Measurements from ENCODE around the gene AP1M1. TPM values are rescaled to one million over a fixed set of nuclear protein-coding genes. Genes with fewer than 3 reads are reported as not detected.

Gene AP1M1
- total RNA-seq, 1 experiment from 2014 or later = 30.3 TPM

DNA sequence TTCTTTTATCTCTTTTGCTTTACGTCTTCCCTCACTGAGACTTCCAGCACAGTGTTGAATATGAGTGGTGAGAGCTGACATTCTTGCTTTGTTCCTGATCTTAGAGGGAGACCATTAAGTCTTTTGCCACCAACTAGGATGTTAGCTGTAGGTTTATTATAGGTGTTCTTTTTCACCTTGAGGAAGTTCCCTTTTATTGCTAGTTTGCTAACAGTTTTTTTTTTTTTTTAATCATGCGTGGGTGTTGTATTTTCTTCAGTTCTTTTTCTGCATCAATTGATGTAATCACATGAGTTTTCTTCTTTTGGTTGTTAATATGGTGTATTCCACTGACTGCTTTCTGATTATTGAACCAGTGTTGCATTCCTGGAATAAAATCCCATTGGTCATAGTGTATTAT lies 21.1 kb downstream of the AP1M1 start:
- Mint-ChIP-seq H3K27me3 (ENCODE audit: low read depth) (peaks cover 4% of the 10 kb centered on the region; the same call in 1 of the 2 replicates), H3K4me1 (0 out of 4 replicates have a peak, but pooled peaks cover 0 to 2% of the 10 kb centered on the region in 2 experiments), H3K9me3 (peaks cover 23 to 28% of the 10 kb centered on the region in 2 experiments), H3K4me3 (no peak overlapping the region), H3K36me3 (ENCODE audit: insufficient read depth in 1 of 3, low read depth in 3 of 3) (peaks cover 43 to 60% (median 47%) of the 10 kb centered on the region in 3 experiments), H3K27ac (no peak overlapping the region)
- Histone ChIP-seq H2AK5ac (ENCODE audit: insufficient read length, low read length) (no peak overlapping the region), H3K9ac (ENCODE audit: extremely low read depth, insufficient read length, low read length) (no peak overlapping the region), H2BK15ac (ENCODE audit: low read depth, low read length) (no peak overlapping the region), H3K4me2 (ENCODE audit: insufficient read depth, insufficient read length, low read length) (no peak overlapping the region), H3K14ac (ENCODE audit: insufficient read depth, low read length) (no peak overlapping the region), H4K91ac (ENCODE audit: insufficient read length, low read depth, low read length) (no peak overlapping the region), H3K18ac (ENCODE audit: insufficient read length, low read depth, low read length) (no peak overlapping the region), H2AFZ (ENCODE audit: low read length) (no peak overlapping the region), H3K27ac (ENCODE audit: insufficient read length, low read depth, low read length) (no peak overlapping the region), H3K27me3 (ENCODE audit: insufficient read depth, low read length) (no peaks in the 10 kb centered on the region), H2BK20ac (ENCODE audit: low read depth, low read length, poor library complexity, severe bottlenecking) (no peak overlapping the region), H3K4ac (ENCODE audit: low read depth, low read length) (no peak overlapping the region), H3K56ac (ENCODE audit: insufficient read length, low read depth, low read length) (no peak overlapping the region), H3K9me3 (ENCODE audit: control insufficient read depth, low read depth, low read length) (no peaks in the 10 kb centered on the region), H3K23me2 (ENCODE audit: insufficient read length, low read depth, low read length, poor library complexity, severe bottlenecking) (no peaks in the 10 kb centered on the region), H4K5ac (ENCODE audit: insufficient read length, low read depth, low read length) (no peak overlapping the region), H3T11ph (ENCODE audit: low read length) (no peak overlapping the region), H3K79me2 (ENCODE audit: insufficient read depth, low read length) (no peaks in the 10 kb centered on the region), H3K4me1 (ENCODE audit: insufficient read depth, low read length) (no peaks in the 10 kb centered on the region), H4K8ac (replicated peaks; ENCODE audit: insufficient read length, low read depth, low read length) (no peak overlapping the region), H4K20me1 (ENCODE audit: control insufficient read depth, insufficient read depth, insufficient read length) (no peaks in the 10 kb centered on the region), H3K79me1 (ENCODE audit: insufficient read depth, low read depth, low read length, poor library complexity, severe bottlenecking) (no peaks in the 10 kb centered on the region), H3K23ac (ENCODE audit: insufficient read length, low read depth, low read length) (no peak overlapping the region), H2BK120ac (ENCODE audit: low read depth, low read length, poor library complexity, severe bottlenecking) (no peak overlapping the region), H2BK5ac (ENCODE audit: insufficient read length, low read length) (no peak overlapping the region), H2BK12ac (ENCODE audit: insufficient read length, low read depth, low read length) (no peak overlapping the region)
- WGBS (ENCODE audit: extremely low coverage, insufficient read length, low lambda C conversion rate) = no CpG with 5 or more reads among the region's 2 CpGs
- DNase-seq = no peak
- TF ChIP-seq, protein P1, sequence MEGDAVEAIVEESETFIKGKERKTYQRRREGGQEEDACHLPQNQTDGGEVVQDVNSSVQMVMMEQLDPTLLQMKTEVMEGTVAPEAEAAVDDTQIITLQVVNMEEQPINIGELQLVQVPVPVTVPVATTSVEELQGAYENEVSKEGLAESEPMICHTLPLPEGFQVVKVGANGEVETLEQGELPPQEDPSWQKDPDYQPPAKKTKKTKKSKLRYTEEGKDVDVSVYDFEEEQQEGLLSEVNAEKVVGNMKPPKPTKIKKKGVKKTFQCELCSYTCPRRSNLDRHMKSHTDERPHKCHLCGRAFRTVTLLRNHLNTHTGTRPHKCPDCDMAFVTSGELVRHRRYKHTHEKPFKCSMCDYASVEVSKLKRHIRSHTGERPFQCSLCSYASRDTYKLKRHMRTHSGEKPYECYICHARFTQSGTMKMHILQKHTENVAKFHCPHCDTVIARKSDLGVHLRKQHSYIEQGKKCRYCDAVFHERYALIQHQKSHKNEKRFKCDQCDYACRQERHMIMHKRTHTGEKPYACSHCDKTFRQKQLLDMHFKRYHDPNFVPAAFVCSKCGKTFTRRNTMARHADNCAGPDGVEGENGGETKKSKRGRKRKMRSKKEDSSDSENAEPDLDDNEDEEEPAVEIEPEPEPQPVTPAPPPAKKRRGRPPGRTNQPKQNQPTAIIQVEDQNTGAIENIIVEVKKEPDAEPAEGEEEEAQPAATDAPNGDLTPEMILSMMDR (conservative IDR thresholded peaks at IDR 0.05) = no peak

Data from H9 (cell line).